Measurements from ENCODE around the gene HDAC9.

DNA sequence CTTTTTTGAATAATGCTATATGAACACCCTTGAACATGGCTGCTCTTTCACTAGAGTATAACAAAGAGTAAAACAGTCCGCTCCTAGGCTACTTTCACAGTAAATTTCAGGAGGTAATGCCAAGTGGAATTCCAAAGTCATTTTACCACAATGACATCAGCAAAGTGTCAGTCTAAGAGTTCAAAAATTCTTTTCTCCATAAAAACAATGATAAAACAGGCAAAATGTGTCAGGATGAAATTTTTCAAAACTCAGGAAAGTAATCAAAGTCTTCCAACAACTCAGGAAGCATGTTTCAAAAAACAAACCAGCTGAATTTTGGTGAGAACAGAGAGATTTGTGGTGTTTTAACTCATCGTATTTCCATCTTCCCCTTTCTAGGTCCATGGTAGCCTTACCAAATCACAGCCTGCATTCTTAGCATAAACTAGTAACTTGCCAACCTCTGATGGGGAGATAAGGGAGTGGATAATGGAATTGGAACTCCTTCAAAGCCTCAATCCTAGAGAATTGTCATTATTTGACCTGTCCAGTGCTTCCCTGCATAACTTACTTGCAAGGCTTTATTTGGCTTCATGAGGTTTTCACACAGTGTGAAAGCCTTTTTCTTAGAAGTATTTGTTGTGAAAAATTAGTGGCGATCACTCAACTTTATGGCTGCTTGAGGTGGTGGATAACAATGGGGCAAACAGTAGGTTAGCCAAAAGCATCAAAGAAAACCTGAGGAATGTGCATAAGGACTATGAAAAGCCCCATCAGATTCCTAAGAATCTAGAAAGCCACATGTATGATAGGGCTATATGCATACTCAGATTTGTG is 302.7 kb downstream of the HDAC9 start:
- TF ChIP-seq, protein P1, sequence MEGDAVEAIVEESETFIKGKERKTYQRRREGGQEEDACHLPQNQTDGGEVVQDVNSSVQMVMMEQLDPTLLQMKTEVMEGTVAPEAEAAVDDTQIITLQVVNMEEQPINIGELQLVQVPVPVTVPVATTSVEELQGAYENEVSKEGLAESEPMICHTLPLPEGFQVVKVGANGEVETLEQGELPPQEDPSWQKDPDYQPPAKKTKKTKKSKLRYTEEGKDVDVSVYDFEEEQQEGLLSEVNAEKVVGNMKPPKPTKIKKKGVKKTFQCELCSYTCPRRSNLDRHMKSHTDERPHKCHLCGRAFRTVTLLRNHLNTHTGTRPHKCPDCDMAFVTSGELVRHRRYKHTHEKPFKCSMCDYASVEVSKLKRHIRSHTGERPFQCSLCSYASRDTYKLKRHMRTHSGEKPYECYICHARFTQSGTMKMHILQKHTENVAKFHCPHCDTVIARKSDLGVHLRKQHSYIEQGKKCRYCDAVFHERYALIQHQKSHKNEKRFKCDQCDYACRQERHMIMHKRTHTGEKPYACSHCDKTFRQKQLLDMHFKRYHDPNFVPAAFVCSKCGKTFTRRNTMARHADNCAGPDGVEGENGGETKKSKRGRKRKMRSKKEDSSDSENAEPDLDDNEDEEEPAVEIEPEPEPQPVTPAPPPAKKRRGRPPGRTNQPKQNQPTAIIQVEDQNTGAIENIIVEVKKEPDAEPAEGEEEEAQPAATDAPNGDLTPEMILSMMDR (IDR thresholded peaks at IDR 0.05), result no peak
- TF ChIP-seq POLR2A (IDR thresholded peaks at IDR 0.05), result no peak

Data from adrenal gland (tissue), 5 donors.